ENCODE results near the gene SLC6A13.

SLC6A13 gene

DNA sequence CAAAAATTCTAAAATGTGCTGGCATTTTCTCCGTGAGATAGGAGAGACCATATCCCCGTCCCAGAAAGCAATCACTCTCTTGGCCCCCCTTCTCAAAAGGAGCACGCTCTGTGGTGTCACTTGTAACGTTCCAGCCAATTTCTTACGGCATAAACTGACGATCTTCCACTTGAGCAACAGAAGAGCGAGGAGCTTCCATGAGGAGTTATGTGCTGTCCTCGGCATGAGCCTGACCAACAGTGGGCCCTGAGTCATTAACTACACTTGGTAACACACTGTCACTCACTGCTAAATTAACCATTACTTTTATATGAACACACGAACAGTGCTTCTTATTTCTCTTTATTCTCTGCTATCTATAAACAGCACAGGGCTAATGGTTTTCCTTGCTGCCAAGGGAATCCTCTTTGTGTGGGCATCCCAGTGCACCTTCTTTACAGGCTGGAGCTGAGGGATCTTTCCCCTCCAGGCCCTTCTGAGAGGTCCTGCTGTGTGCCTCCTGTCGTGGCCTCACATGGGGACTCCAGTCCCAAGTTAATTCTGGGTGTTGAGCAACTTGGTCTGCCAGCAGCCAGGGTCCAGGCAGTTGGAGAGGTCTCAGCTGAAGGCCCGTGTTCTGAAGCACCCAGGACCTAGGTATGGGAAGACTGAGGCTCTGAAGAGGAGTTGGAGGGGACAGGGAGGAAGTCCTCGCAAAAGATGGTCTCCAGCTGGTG lies 9.4 kb downstream of the SLC6A13 start:
- Histone ChIP-seq H3K36me3 (ENCODE audit: control insufficient read depth in 2 of 2, insufficient read depth in 2 of 2, low read length in 2 of 2) (no peaks in the 10 kb centered on the region), H3K9me3 (ENCODE audit: control insufficient read depth in 2 of 2, low read length in 2 of 2) (peaks cover 0 to under 1% of the 10 kb centered on the region in 2 donors), H3K9ac (ENCODE audit: low read length in 2 of 2) (no peak overlapping the region), H3K27me3 (ENCODE audit: control insufficient read depth in 1 of 2, insufficient read depth in 2 of 2, low read length in 2 of 2) (peaks cover 19 to 22% of the 10 kb centered on the region in 2 donors), H3K4me1 (ENCODE audit: control insufficient read depth, insufficient read depth, low read length) (no peaks in the 10 kb centered on the region), H3K27ac (ENCODE audit: low read length) (no peak overlapping the region), H3K4me3 (ENCODE audit: low read length in 2 of 2) (no peak overlapping the region)

DNA sequence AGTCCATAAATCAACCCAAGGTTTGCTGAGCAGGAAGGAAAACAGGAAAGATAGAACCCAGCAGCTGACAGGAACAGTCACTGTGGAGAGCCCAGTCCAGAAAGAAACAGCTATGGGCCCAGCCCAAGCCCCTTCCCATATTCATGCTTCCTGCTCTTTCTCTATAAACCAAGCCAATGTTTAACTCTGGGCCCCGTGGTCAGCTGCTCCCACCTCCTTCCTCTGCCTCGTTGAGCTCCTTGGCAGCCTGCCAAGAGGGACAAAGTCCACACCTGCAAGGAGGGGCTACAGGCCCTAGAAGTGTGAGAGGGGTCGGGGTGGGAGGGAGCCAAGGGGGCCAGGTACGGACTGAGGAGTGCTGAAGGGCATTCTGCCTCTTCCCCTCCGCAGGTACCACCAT lies 10.0 kb downstream of the SLC6A13 start:
- H3K4me3 ChIP-seq (ENCODE audit: low read length in 2 of 2): no peak overlapping the region
- H3K27ac ChIP-seq (ENCODE audit: low read length): no peak overlapping the region
- peaks cover 14 to 18% of the 10 kb centered on the region in 2 donors for H3K27me3 ChIP-seq (ENCODE audit: control insufficient read depth in 1 of 2, insufficient read depth in 2 of 2, low read length in 2 of 2)
- H3K36me3 ChIP-seq (ENCODE audit: control insufficient read depth in 2 of 2, insufficient read depth in 2 of 2, low read length in 2 of 2): no peaks in the 10 kb centered on the region
- no peaks in the 10 kb centered on the region for H3K4me1 ChIP-seq (ENCODE audit: control insufficient read depth, insufficient read depth, low read length)
- H3K9ac ChIP-seq (ENCODE audit: low read length in 2 of 2): no peak overlapping the region
- peaks cover 0 to 3% of the 10 kb centered on the region in 2 donors for H3K9me3 ChIP-seq (ENCODE audit: control insufficient read depth in 2 of 2, low read length in 2 of 2)

DNA sequence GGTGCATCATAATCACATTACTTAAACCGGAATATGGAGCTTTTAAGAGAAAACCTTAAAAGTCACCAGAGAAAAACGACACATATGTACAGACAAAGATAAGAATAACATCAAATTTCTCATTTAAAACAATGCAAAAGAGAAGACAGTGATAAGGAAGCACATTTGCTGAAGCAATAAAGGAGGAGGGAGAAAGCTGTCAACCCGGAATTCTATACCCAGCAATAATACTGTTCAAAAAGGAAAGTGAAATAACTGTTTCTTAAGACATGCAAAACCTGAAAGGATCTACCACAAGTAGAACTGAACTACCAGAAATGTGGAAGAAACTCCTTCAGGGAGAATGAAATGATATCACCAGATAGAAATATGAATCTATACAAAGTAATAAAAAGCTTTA lies 15.4 kb downstream of the SLC6A13 start:
- H3K4me1 ChIP-seq (ENCODE audit: control insufficient read depth, insufficient read depth, low read length): no peaks in the 10 kb centered on the region
- H3K36me3 ChIP-seq (ENCODE audit: control insufficient read depth in 2 of 2, insufficient read depth in 2 of 2, low read length in 2 of 2): no peaks in the 10 kb centered on the region
- no peak overlapping the region for H3K9ac ChIP-seq (ENCODE audit: low read length in 2 of 2)
- H3K27me3 ChIP-seq (ENCODE audit: control insufficient read depth in 1 of 2, insufficient read depth in 2 of 2, low read length in 2 of 2): peaks cover 0 to 3% of the 10 kb centered on the region in 2 donors
- H3K4me3 ChIP-seq (ENCODE audit: low read length in 2 of 2): no peak overlapping the region
- H3K9me3 ChIP-seq (ENCODE audit: control insufficient read depth in 2 of 2, low read length in 2 of 2): peaks cover 0 to 3% of the 10 kb centered on the region in 2 donors
- no peak overlapping the region for H3K27ac ChIP-seq (ENCODE audit: low read length)

GRCh38 chr12:243381-243780 lies 19.3 kb downstream of the SLC6A13 start:
- H3K9me3 ChIP-seq (ENCODE audit: control insufficient read depth in 2 of 2, low read length in 2 of 2): peaks cover 0 to 3% of the 10 kb centered on the region in 2 donors
- H3K27me3 ChIP-seq (ENCODE audit: control insufficient read depth in 1 of 2, insufficient read depth in 2 of 2, low read length in 2 of 2): peaks cover 0 to 5% of the 10 kb centered on the region in 2 donors
- no peak overlapping the region for H3K27ac ChIP-seq (ENCODE audit: low read length)
- H3K4me3 ChIP-seq (ENCODE audit: low read length in 2 of 2): no peak overlapping the region
- no peaks in the 10 kb centered on the region for H3K36me3 ChIP-seq (ENCODE audit: control insufficient read depth in 2 of 2, insufficient read depth in 2 of 2, low read length in 2 of 2)
- no peaks in the 10 kb centered on the region for H3K4me1 ChIP-seq (ENCODE audit: control insufficient read depth, insufficient read depth, low read length)
- H3K9ac ChIP-seq (ENCODE audit: low read length in 2 of 2): no peak overlapping the region

GRCh38 chr12:242496-242895 lies 20.1 kb downstream of the SLC6A13 start:
- Histone ChIP-seq H3K27ac (ENCODE audit: low read length) (no peak overlapping the region), H3K9me3 (ENCODE audit: control insufficient read depth in 2 of 2, low read length in 2 of 2) (no peaks in the 10 kb centered on the region), H3K36me3 (ENCODE audit: control insufficient read depth in 2 of 2, insufficient read depth in 2 of 2, low read length in 2 of 2) (no peaks in the 10 kb centered on the region), H3K4me3 (ENCODE audit: low read length in 2 of 2) (no peak overlapping the region), H3K27me3 (ENCODE audit: control insufficient read depth in 1 of 2, insufficient read depth in 2 of 2, low read length in 2 of 2) (peaks cover 0 to 5% of the 10 kb centered on the region in 2 donors), H3K9ac (ENCODE audit: low read length in 2 of 2) (no peak overlapping the region), H3K4me1 (ENCODE audit: control insufficient read depth, insufficient read depth, low read length) (no peaks in the 10 kb centered on the region)

DNA sequence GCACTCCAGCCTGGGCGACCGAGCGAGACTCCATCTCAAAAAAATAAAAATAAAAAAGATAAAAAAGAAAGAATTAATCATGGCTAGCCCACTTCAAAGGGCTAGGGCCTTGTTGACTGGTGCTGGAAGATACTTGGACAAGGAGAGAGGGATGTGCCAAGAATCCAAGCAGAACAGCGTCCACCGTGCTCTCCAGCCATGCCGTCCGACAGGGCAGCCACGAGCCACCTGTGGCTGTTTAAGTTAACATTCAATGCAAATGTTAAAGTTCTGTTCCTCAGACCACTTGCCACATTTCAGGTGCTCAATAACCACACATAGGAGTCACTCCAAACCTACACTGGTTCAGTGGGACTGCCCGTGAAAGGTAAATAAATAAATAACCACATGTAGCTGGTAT lies 21.4 kb downstream of the SLC6A13 start:
- H3K4me3 ChIP-seq (ENCODE audit: low read length in 2 of 2): no peak overlapping the region
- H3K4me1 ChIP-seq (ENCODE audit: control insufficient read depth, insufficient read depth, low read length): no peaks in the 10 kb centered on the region
- no peak overlapping the region for H3K27ac ChIP-seq (ENCODE audit: low read length)
- peaks cover 0 to 5% of the 10 kb centered on the region in 2 donors for H3K27me3 ChIP-seq (ENCODE audit: control insufficient read depth in 1 of 2, insufficient read depth in 2 of 2, low read length in 2 of 2)
- H3K9me3 ChIP-seq (ENCODE audit: control insufficient read depth in 2 of 2, low read length in 2 of 2): no peaks in the 10 kb centered on the region
- no peak overlapping the region for H3K9ac ChIP-seq (ENCODE audit: low read length in 2 of 2)
- no peaks in the 10 kb centered on the region for H3K36me3 ChIP-seq (ENCODE audit: control insufficient read depth in 2 of 2, insufficient read depth in 2 of 2, low read length in 2 of 2)

GRCh38 chr12:240566-240965 lies 22.1 kb downstream of the SLC6A13 start:
- Histone ChIP-seq H3K27ac (ENCODE audit: low read length) (no peak overlapping the region), H3K27me3 (ENCODE audit: control insufficient read depth in 1 of 2, insufficient read depth in 2 of 2, low read length in 2 of 2) (peaks cover 0 to 5% of the 10 kb centered on the region in 2 donors), H3K4me1 (ENCODE audit: control insufficient read depth, insufficient read depth, low read length) (no peaks in the 10 kb centered on the region), H3K9ac (ENCODE audit: low read length in 2 of 2) (no peak overlapping the region), H3K9me3 (ENCODE audit: control insufficient read depth in 2 of 2, low read length in 2 of 2) (no peaks in the 10 kb centered on the region), H3K4me3 (ENCODE audit: low read length in 2 of 2) (no peak overlapping the region), H3K36me3 (ENCODE audit: control insufficient read depth in 2 of 2, insufficient read depth in 2 of 2, low read length in 2 of 2) (no peaks in the 10 kb centered on the region)

GRCh38 chr12:238736-239398 lies 23.8 kb downstream of the SLC6A13 start:
- no peak overlapping the region for H3K9ac ChIP-seq (ENCODE audit: low read length in 2 of 2)
- H3K9me3 ChIP-seq (ENCODE audit: control insufficient read depth in 2 of 2, low read length in 2 of 2): no peaks in the 10 kb centered on the region
- no peak overlapping the region for H3K4me3 ChIP-seq (ENCODE audit: low read length in 2 of 2)
- H3K27me3 ChIP-seq (ENCODE audit: control insufficient read depth in 1 of 2, insufficient read depth in 2 of 2, low read length in 2 of 2): peaks cover 0 to 5% of the 10 kb centered on the region in 2 donors
- no peaks in the 10 kb centered on the region for H3K36me3 ChIP-seq (ENCODE audit: control insufficient read depth in 2 of 2, insufficient read depth in 2 of 2, low read length in 2 of 2)
- no peaks in the 10 kb centered on the region for H3K4me1 ChIP-seq (ENCODE audit: control insufficient read depth, insufficient read depth, low read length)
- no peak overlapping the region for H3K27ac ChIP-seq (ENCODE audit: low read length)

DNA sequence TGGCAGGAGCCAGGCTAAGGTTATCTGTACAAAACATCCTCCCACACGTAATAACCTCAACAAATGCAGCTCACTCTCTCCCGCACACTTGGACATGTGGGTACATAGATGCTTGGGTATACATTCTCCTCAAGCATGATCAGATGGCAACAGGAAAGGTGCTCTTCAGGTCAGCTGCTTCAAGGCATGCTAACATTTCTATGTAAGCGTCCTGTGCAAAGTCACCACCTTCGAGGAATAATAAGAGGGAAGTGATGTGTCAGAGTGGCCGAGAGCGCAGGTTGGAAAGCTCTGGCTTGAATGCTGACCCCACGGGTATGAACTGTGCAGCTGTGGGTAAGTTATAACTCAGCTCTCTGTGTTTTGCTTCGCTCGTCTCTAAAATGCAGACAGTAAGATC lies 24.5 kb downstream of the SLC6A13 start:
- H3K27me3 ChIP-seq (ENCODE audit: control insufficient read depth in 1 of 2, insufficient read depth in 2 of 2, low read length in 2 of 2): peaks cover 0 to 5% of the 10 kb centered on the region in 2 donors
- H3K36me3 ChIP-seq (ENCODE audit: control insufficient read depth in 2 of 2, insufficient read depth in 2 of 2, low read length in 2 of 2): no peaks in the 10 kb centered on the region

DNA sequence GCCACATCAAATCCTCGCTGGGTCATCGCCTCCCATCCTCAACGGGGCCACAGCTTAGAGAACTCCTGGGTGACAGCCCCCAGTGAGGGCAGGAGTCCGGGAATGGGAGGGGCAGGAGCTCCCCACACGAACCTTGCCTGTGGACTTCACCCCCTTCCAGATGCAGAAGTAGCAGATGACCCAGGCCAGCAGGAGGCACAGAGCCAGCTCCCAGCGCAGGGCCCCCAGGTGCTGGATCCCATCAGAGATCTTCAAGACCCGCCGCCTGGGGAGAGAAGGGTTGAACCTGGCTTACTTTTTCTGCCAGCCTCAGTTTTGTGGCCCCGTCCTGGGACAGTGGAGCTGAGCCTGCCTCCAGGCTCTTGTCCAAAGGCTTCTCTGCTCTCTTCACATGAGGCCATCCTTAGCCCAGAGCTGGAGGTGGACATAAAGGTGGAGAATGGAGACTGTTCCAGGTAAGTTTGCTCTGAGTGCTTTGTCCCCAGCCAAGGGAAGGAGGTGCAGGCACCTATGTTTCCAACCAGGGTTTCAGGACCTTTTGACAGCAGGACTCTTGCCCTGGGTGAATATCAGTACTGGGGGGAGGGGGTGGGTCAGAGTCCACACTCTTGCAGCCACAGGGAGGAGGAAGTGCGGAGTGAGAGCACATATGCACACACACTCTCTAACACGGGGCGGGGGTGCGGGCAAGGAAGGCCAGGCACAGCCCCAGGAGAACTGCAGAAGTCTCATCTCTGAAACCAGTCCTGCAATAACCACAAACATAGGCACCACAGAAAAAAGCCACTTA lies 25.4 kb downstream of the SLC6A13 start:
- Histone ChIP-seq H3K4me3 (ENCODE audit: low read length in 2 of 2) (no peak overlapping the region), H3K27ac (ENCODE audit: low read length) (no peak overlapping the region), H3K27me3 (ENCODE audit: control insufficient read depth in 1 of 2, insufficient read depth in 2 of 2, low read length in 2 of 2) (peaks cover 0 to 5% of the 10 kb centered on the region in 2 donors), H3K9ac (ENCODE audit: low read length in 2 of 2) (no peak overlapping the region), H3K9me3 (ENCODE audit: control insufficient read depth in 2 of 2, low read length in 2 of 2) (no peaks in the 10 kb centered on the region), H3K36me3 (ENCODE audit: control insufficient read depth in 2 of 2, insufficient read depth in 2 of 2, low read length in 2 of 2) (no peaks in the 10 kb centered on the region), H3K4me1 (ENCODE audit: control insufficient read depth, insufficient read depth, low read length) (no peaks in the 10 kb centered on the region)

More for the DNA sequence above, 24.5 kb downstream of the SLC6A13 start:
- Histone ChIP-seq H3K9ac (ENCODE audit: low read length in 2 of 2) (no peak overlapping the region), H3K9me3 (ENCODE audit: control insufficient read depth in 2 of 2, low read length in 2 of 2) (no peaks in the 10 kb centered on the region), H3K4me1 (ENCODE audit: control insufficient read depth, insufficient read depth, low read length) (no peaks in the 10 kb centered on the region), H3K4me3 (ENCODE audit: low read length in 2 of 2) (no peak overlapping the region), H3K27ac (ENCODE audit: low read length) (no peak overlapping the region)
